ENCODE results near the gene FGF11. TPM values are rescaled to one million over a fixed set of nuclear protein-coding genes. Genes with fewer than 3 reads are reported as not detected.

The FGF11 gene
- total and polyA plus RNA-seq, 2 donors from 2014 or later: 1.4 to 7.7 TPM

GRCh38 chr17:7410634-7411426, 28.5 kb upstream of the FGF11 start:
- H3K4me3 ChIP-seq (ENCODE audit: low read length in 3 of 3): no peak overlapping the region
- intact Hi-C loops (cut with DNase I): no loop called here
- no peak overlapping the region for H3K27ac ChIP-seq (ENCODE audit: low read depth in 2 of 2, low read length in 2 of 2)
- no peaks in the 10 kb centered on the region for H3K9me3 ChIP-seq (ENCODE audit: control insufficient read depth in 2 of 3, insufficient read depth in 1 of 3, low read length in 3 of 3)
- H3K4me1 ChIP-seq (ENCODE audit: control insufficient read depth in 2 of 3, insufficient read depth in 2 of 3, low read depth in 1 of 3, low read length in 3 of 3): no peaks in the 10 kb centered on the region
- TF ChIP-seq CTCF (IDR thresholded peaks at IDR 0.05; ENCODE audit: borderline replicate concordance, extremely low read depth, insufficient read depth): no peak
- FAIRE-seq (no peak), DNase-seq (no peak)
- no peaks in the 10 kb centered on the region for H3K36me3 ChIP-seq (ENCODE audit: control insufficient read depth in 2 of 3, insufficient read depth in 3 of 3, low read length in 3 of 3)
- H3K9ac ChIP-seq (ENCODE audit: low read length in 3 of 3): no peak overlapping the region
- H3K27me3 ChIP-seq (ENCODE audit: control insufficient read depth, insufficient read depth, low read length): no peaks in the 10 kb centered on the region

- no peak overlapping the region for H3K9ac ChIP-seq (ENCODE audit: low read length in 3 of 3)
- no peaks in the 10 kb centered on the region for H3K4me1 ChIP-seq (ENCODE audit: control insufficient read depth in 2 of 3, insufficient read depth in 2 of 3, low read depth in 1 of 3, low read length in 3 of 3)
- intact Hi-C loops (cut with DNase I): no loop called here
- H3K27me3 ChIP-seq (ENCODE audit: control insufficient read depth, insufficient read depth, low read length): no peaks in the 10 kb centered on the region
- H3K27ac ChIP-seq (ENCODE audit: low read depth in 2 of 2, low read length in 2 of 2): no peak overlapping the region
- FAIRE-seq: no peak
- TF ChIP-seq CTCF (IDR thresholded peaks at IDR 0.05; ENCODE audit: borderline replicate concordance, extremely low read depth, insufficient read depth): no peak
- no peaks in the 10 kb centered on the region for H3K9me3 ChIP-seq (ENCODE audit: control insufficient read depth in 2 of 3, insufficient read depth in 1 of 3, low read length in 3 of 3)
- no peak overlapping the region for H3K4me3 ChIP-seq (ENCODE audit: low read length in 3 of 3)
- no peak for DNase-seq
- no peaks in the 10 kb centered on the region for H3K36me3 ChIP-seq (ENCODE audit: control insufficient read depth in 2 of 3, insufficient read depth in 3 of 3, low read length in 3 of 3)
These were observed 27.9 kb upstream of the FGF11 start for GRCh38 chr17:7411427-7411750.

GRCh38 chr17:7413346-7413985, 25.8 kb upstream of the FGF11 start:
- Histone ChIP-seq H3K4me3 (ENCODE audit: low read length in 3 of 3) (no peak overlapping the region), H3K27ac (ENCODE audit: low read depth in 2 of 2, low read length in 2 of 2) (no peak overlapping the region), H3K9ac (ENCODE audit: low read length in 3 of 3) (no peak overlapping the region), H3K36me3 (ENCODE audit: control insufficient read depth in 2 of 3, insufficient read depth in 3 of 3, low read length in 3 of 3) (no peaks in the 10 kb centered on the region), H3K4me1 (ENCODE audit: control insufficient read depth in 2 of 3, insufficient read depth in 2 of 3, low read depth in 1 of 3, low read length in 3 of 3) (no peaks in the 10 kb centered on the region), H3K27me3 (ENCODE audit: control insufficient read depth, insufficient read depth, low read length) (no peaks in the 10 kb centered on the region), H3K9me3 (ENCODE audit: control insufficient read depth in 2 of 3, insufficient read depth in 1 of 3, low read length in 3 of 3) (no peaks in the 10 kb centered on the region)
- FAIRE-seq (no peak), DNase-seq (no peak)
- intact Hi-C loops (cut with DNase I): no loop called here
- no peak for TF ChIP-seq CTCF (IDR thresholded peaks at IDR 0.05; ENCODE audit: borderline replicate concordance, extremely low read depth, insufficient read depth)

All from kidney (tissue), 14 donors.